ENCODE results near the gene PMEPA1. TPM values are rescaled to one million over a fixed set of nuclear protein-coding genes. Genes with fewer than 3 reads are reported as not detected.

Gene PMEPA1
- total and polyA plus RNA-seq, 4 donors, result 0.61 to 1.5 (median 1.1) TPM

- no peak overlapping the region for H3K9ac ChIP-seq (ENCODE audit: low read depth in 1 of 2, low read length in 2 of 2)
- H3K36me3 ChIP-seq (ENCODE audit: control insufficient read depth in 4 of 4, insufficient read depth in 3 of 4, low read depth in 1 of 4, low read length in 3 of 4), result no peaks in the 10 kb centered on the region
- H3K27ac ChIP-seq (ENCODE audit: low read depth in 1 of 2, low read length in 2 of 2), result no peak overlapping the region
- no peak for DNase-seq (ENCODE audit: low spot score)
- no peaks in the 10 kb centered on the region for H3K4me1 ChIP-seq (ENCODE audit: control insufficient read depth in 4 of 4, insufficient read depth in 4 of 4, low read length in 3 of 4)
- no peaks in the 10 kb centered on the region for H3K27me3 ChIP-seq (ENCODE audit: control insufficient read depth in 4 of 4, insufficient read depth in 4 of 4, low read length in 3 of 4)
- no peak overlapping the region for H3K4me3 ChIP-seq (ENCODE audit: low read depth in 1 of 3, low read length in 3 of 3)
- H3K9me3 ChIP-seq (ENCODE audit: control insufficient read depth in 4 of 4, low read length in 3 of 4), result no peaks in the 10 kb centered on the region
- WGBS, result 79% methylated on average over 13 of the region's 13 CpGs
- TF ChIP-seq FOXA2 (IDR thresholded peaks at IDR 0.05) (no peak), RAD21 (IDR thresholded peaks at IDR 0.05) (no peak), SP1 (IDR thresholded peaks at IDR 0.05) (no peak), TAF1 (conservative IDR thresholded peaks at IDR 0.05) (no peak), GABPA (IDR thresholded peaks at IDR 0.05 in 1 of 2, conservative IDR thresholded peaks at IDR 0.05 in 1 of 2) (no peak), HNF4A (conservative IDR thresholded peaks at IDR 0.05) (no peak), HNF4G (IDR thresholded peaks at IDR 0.05) (no peak), FOXA1 (IDR thresholded peaks at IDR 0.05) (no peak), RXRA (IDR thresholded peaks at IDR 0.05) (no peak), EGR1 (IDR thresholded peaks at IDR 0.05; ENCODE audit: low read depth in 2 of 2) (no peak), NR2F2 (IDR thresholded peaks at IDR 0.05) (no peak), YY1 (IDR thresholded peaks at IDR 0.05) (no peak), JUND (IDR thresholded peaks at IDR 0.05) (no peak)
- TF ChIP-seq, protein P1, sequence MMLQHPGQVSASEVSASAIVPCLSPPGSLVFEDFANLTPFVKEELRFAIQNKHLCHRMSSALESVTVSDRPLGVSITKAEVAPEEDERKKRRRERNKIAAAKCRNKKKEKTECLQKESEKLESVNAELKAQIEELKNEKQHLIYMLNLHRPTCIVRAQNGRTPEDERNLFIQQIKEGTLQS (IDR thresholded peaks at IDR 0.05), result no peak
- TF ChIP-seq, protein P2, sequence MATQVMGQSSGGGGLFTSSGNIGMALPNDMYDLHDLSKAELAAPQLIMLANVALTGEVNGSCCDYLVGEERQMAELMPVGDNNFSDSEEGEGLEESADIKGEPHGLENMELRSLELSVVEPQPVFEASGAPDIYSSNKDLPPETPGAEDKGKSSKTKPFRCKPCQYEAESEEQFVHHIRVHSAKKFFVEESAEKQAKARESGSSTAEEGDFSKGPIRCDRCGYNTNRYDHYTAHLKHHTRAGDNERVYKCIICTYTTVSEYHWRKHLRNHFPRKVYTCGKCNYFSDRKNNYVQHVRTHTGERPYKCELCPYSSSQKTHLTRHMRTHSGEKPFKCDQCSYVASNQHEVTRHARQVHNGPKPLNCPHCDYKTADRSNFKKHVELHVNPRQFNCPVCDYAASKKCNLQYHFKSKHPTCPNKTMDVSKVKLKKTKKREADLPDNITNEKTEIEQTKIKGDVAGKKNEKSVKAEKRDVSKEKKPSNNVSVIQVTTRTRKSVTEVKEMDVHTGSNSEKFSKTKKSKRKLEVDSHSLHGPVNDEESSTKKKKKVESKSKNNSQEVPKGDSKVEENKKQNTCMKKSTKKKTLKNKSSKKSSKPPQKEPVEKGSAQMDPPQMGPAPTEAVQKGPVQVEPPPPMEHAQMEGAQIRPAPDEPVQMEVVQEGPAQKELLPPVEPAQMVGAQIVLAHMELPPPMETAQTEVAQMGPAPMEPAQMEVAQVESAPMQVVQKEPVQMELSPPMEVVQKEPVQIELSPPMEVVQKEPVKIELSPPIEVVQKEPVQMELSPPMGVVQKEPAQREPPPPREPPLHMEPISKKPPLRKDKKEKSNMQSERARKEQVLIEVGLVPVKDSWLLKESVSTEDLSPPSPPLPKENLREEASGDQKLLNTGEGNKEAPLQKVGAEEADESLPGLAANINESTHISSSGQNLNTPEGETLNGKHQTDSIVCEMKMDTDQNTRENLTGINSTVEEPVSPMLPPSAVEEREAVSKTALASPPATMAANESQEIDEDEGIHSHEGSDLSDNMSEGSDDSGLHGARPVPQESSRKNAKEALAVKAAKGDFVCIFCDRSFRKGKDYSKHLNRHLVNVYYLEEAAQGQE (IDR thresholded peaks at IDR 0.05), result no peak
- TF ChIP-seq, protein P3, sequence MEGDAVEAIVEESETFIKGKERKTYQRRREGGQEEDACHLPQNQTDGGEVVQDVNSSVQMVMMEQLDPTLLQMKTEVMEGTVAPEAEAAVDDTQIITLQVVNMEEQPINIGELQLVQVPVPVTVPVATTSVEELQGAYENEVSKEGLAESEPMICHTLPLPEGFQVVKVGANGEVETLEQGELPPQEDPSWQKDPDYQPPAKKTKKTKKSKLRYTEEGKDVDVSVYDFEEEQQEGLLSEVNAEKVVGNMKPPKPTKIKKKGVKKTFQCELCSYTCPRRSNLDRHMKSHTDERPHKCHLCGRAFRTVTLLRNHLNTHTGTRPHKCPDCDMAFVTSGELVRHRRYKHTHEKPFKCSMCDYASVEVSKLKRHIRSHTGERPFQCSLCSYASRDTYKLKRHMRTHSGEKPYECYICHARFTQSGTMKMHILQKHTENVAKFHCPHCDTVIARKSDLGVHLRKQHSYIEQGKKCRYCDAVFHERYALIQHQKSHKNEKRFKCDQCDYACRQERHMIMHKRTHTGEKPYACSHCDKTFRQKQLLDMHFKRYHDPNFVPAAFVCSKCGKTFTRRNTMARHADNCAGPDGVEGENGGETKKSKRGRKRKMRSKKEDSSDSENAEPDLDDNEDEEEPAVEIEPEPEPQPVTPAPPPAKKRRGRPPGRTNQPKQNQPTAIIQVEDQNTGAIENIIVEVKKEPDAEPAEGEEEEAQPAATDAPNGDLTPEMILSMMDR (IDR thresholded peaks at IDR 0.05; ENCODE audit: low read depth, low read length, missing input control), result no peak
- TF ChIP-seq, protein P4, sequence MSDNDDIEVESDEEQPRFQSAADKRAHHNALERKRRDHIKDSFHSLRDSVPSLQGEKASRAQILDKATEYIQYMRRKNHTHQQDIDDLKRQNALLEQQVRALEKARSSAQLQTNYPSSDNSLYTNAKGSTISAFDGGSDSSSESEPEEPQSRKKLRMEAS (IDR thresholded peaks at IDR 0.05), result no peak
- TF ChIP-seq, protein P5, sequence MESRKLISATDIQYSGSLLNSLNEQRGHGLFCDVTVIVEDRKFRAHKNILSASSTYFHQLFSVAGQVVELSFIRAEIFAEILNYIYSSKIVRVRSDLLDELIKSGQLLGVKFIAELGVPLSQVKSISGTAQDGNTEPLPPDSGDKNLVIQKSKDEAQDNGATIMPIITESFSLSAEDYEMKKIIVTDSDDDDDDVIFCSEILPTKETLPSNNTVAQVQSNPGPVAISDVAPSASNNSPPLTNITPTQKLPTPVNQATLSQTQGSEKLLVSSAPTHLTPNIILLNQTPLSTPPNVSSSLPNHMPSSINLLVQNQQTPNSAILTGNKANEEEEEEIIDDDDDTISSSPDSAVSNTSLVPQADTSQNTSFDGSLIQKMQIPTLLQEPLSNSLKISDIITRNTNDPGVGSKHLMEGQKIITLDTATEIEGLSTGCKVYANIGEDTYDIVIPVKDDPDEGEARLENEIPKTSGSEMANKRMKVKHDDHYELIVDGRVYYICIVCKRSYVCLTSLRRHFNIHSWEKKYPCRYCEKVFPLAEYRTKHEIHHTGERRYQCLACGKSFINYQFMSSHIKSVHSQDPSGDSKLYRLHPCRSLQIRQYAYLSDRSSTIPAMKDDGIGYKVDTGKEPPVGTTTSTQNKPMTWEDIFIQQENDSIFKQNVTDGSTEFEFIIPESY (IDR thresholded peaks at IDR 0.05), result no peak
Observed at GRCh38 chr20:57660181-57660921, 49.5 kb downstream of the PMEPA1 start.
